ENCODE results near the gene TMEM156. TPM values are rescaled to one million over a fixed set of nuclear protein-coding genes. Genes with fewer than 3 reads are reported as not detected.
A peak's percentile ranks its signal among the peaks of the same experiment; 100 is the strongest.
"Not testable (repeated sequence)": the region's sequence is repeated elsewhere in the genome, so short reads cannot be mapped to it uniquely, and the experiment has no call there.

The TMEM156 gene
- total and polyA plus RNA-seq, 3 experiments from 2014 or later = 6.7 to 24.3 (median 7.3) TPM

DNA sequence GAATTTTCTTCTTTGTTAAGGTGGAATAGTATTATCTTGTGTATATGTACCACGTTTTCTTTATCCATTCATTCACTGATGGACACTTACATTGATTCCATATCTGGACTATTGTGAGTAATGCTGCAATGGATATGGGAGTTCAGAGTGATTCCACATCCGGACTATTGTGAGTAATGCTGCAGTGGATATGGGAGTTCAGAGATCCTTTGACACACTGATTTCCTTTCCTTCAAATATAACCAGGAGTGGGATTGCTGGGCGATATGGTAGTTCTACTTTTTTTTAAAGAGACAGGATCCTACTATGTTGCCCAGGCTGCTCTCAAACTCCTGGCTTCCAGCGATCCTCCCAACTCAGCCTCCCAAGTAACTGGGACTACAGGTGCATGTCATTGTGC is 12.1 kb downstream of the TMEM156 start:
- ChIA-PET CTCF (no interaction called here), POLR2A (no interaction called here)
- peaks cover 3 to 14% (median 8%) of the 10 kb centered on the region in 5 donors for H3K9me3 Mint-ChIP-seq
- Histone ChIP-seq H3K4me3 (ENCODE audit: low read length) (no peak overlapping the region), H3K4me1 (ENCODE audit: insufficient read depth, low read length) (no peaks in the 10 kb centered on the region), H3K9me3 (ENCODE audit: low read length) (no peaks in the 10 kb centered on the region), H3K27ac (ENCODE audit: low read depth, low read length) (no peak overlapping the region), H3K36me3 (ENCODE audit: insufficient read depth, low read length) (no peaks in the 10 kb centered on the region), H3K27me3 (ENCODE audit: insufficient read depth, low read length, poor library complexity, severe bottlenecking) (no peaks in the 10 kb centered on the region)
- H3K4me1 Mint-ChIP-seq = peaks cover 12 to 36% (median 14%) of the 10 kb centered on the region in 3 donors
- H3K27me3 Mint-ChIP-seq = no peaks in the 10 kb centered on the region
- H3K4me3 Mint-ChIP-seq = no peak overlapping the region
- H3K36me3 Mint-ChIP-seq = peaks cover 17 to 49% (median 32%) of the 10 kb centered on the region in 3 donors
- DNase-seq = no peak
- H3K27ac Mint-ChIP-seq = no peak overlapping the region

GRCh38 chr4:39014028-39014427 is 18.2 kb downstream of the TMEM156 start:
- ChIA-PET POLR2A (no interaction called here), CTCF (no interaction called here)
- H3K9me3 ChIP-seq (ENCODE audit: low read length) = no peaks in the 10 kb centered on the region
- no peaks in the 10 kb centered on the region for H3K27me3 ChIP-seq (ENCODE audit: insufficient read depth, low read length, poor library complexity, severe bottlenecking)
- no peaks in the 10 kb centered on the region for H3K27me3 Mint-ChIP-seq
- H3K4me3 ChIP-seq (ENCODE audit: low read length) = no peak overlapping the region
- peak overlapping the region in 1 of 8 donors; percentile 11 for H3K27ac Mint-ChIP-seq
- DNase-seq = no peak
- H3K4me3 Mint-ChIP-seq = no peak overlapping the region
- H3K36me3 ChIP-seq (ENCODE audit: insufficient read depth, low read length) = no peaks in the 10 kb centered on the region
- no peaks in the 10 kb centered on the region for H3K4me1 ChIP-seq (ENCODE audit: insufficient read depth, low read length)
- H3K27ac ChIP-seq (ENCODE audit: low read depth, low read length) = no peak overlapping the region
- H3K36me3 Mint-ChIP-seq = peaks cover 17 to 52% (median 29%) of the 10 kb centered on the region in 3 donors
- peaks cover 3 to 24% (median 12%) of the 10 kb centered on the region in 5 donors for H3K9me3 Mint-ChIP-seq
- peaks cover 29 to 41% (median 31%) of the 10 kb centered on the region in 3 donors for H3K4me1 Mint-ChIP-seq

DNA sequence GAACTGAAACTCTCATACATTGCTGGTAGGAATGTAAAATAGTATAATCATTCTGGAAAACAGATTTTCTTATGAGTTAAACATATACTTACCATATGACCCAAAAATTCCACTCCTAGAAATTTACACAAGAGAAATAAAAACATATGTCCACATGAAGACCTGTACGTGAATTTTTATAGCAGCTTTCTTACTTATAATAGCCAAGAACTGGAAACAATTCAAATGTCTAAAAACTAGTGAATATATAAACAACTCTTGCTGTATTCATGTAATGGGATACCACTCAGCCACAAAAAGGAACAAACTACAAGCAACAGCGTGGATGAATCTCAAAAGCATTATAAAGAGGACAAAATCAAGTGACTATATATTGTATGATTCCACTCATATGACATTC is 27.5 kb downstream of the TMEM156 start:
- Histone ChIP-seq H3K27ac (ENCODE audit: low read depth, low read length) (no peak overlapping the region), H3K4me3 (ENCODE audit: low read length) (no peak overlapping the region), H3K36me3 (ENCODE audit: insufficient read depth, low read length) (no peaks in the 10 kb centered on the region), H3K4me1 (ENCODE audit: insufficient read depth, low read length) (no peaks in the 10 kb centered on the region), H3K27me3 (ENCODE audit: insufficient read depth, low read length, poor library complexity, severe bottlenecking) (no peaks in the 10 kb centered on the region), H3K9me3 (ENCODE audit: low read length) (no peaks in the 10 kb centered on the region)
- Mint-ChIP-seq H3K4me1 (peaks cover 24 to 31% (median 27%) of the 10 kb centered on the region in 3 donors), H3K27ac (peak overlapping the region in 1 of 8 donors; percentile 79), H3K36me3 (peaks cover 4 to 16% (median 16%) of the 10 kb centered on the region in 3 donors), H3K4me3 (no peak overlapping the region), H3K27me3 (no peaks in the 10 kb centered on the region), H3K9me3 (peaks cover 2 to 4% (median 2%) of the 10 kb centered on the region in 5 donors)
- ChIA-PET POLR2A (no interaction called here), CTCF (no interaction called here)
- DNase-seq = no peak

DNA sequence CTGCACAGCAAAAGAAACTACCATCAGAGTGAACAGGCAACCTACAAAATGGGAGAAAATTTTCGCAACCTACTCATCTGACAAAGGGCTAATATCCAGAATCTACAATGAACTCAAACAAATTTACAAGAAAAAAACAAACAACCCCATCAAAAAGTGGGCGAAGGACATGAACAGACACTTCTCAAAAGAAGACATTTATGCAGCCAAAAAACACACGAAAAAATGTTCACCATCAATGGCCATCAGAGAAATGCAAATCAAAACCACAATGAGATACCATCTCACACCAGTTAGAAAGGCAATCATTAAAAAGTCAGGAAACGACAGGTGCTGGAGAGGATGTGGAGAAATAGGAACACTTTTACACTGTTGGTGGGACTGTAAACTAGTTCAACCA is 30.2 kb downstream of the TMEM156 start:
- H3K27me3 Mint-ChIP-seq; H3K4me3 Mint-ChIP-seq; H3K4me3 ChIP-seq (ENCODE audit: low read length); H3K27ac Mint-ChIP-seq; DNase-seq; H3K36me3 ChIP-seq (ENCODE audit: insufficient read depth, low read length); H3K27ac ChIP-seq (ENCODE audit: low read depth, low read length); H3K4me1 ChIP-seq (ENCODE audit: insufficient read depth, low read length); H3K27me3 ChIP-seq (ENCODE audit: insufficient read depth, low read length, poor library complexity, severe bottlenecking); H3K9me3 ChIP-seq (ENCODE audit: low read length); H3K9me3 Mint-ChIP-seq; CTCF ChIA-PET; POLR2A ChIA-PET: not testable (repeated sequence)
- Mint-ChIP-seq H3K4me1 (peaks cover 9 to 17% (median 12%) of the 10 kb centered on the region in 3 donors), H3K36me3 (peaks cover 14 to 33% (median 29%) of the 10 kb centered on the region in 3 donors)

GRCh38 chr4:38995660-38996005 is 36.6 kb downstream of the TMEM156 start:
- H3K9me3 ChIP-seq (ENCODE audit: low read length) = peaks cover 5% of the 10 kb centered on the region
- H3K4me3 Mint-ChIP-seq = no peak overlapping the region
- no peak overlapping the region for H3K4me3 ChIP-seq (ENCODE audit: low read length)
- DNase-seq = no peak
- peaks cover 0 to 8% (median 5%) of the 10 kb centered on the region in 5 donors for H3K9me3 Mint-ChIP-seq
- POLR2A ChIA-PET = no interaction called here
- H3K27ac ChIP-seq (ENCODE audit: low read depth, low read length) = no peak overlapping the region
- H3K36me3 Mint-ChIP-seq = peaks cover 18 to 64% (median 32%) of the 10 kb centered on the region in 3 donors
- H3K27me3 ChIP-seq (ENCODE audit: insufficient read depth, low read length, poor library complexity, severe bottlenecking) = no peaks in the 10 kb centered on the region
- H3K27ac Mint-ChIP-seq = no peak overlapping the region
- no peaks in the 10 kb centered on the region for H3K4me1 Mint-ChIP-seq
- H3K4me1 ChIP-seq (ENCODE audit: insufficient read depth, low read length) = no peaks in the 10 kb centered on the region
- CTCF ChIA-PET = no interaction called here
- H3K36me3 ChIP-seq (ENCODE audit: insufficient read depth, low read length) = no peaks in the 10 kb centered on the region
- no peaks in the 10 kb centered on the region for H3K27me3 Mint-ChIP-seq

DNA sequence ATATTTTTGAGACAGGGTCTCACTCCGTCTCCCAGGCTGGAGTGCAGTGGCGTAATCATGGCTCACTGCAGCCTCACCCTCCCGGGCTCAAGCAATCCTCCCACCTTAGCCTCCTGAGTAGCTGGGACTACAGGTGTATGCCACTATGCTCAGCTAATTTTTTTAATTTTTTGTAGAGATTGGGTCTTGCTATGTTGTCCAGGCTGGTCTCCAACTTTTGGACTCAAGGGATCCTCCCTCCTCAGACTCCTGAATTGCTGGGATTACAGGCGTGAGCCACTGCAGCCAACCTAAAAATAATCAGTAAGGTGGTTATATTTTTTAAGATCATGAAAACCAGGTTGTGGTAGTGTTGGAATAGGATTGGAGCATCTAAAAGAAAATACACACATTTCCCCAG is 38.1 kb downstream of the TMEM156 start:
- no peaks in the 10 kb centered on the region for H3K36me3 ChIP-seq (ENCODE audit: insufficient read depth, low read length)
- no peak overlapping the region for H3K4me3 Mint-ChIP-seq
- peaks cover 14 to 61% (median 21%) of the 10 kb centered on the region in 3 donors for H3K36me3 Mint-ChIP-seq

GRCh38 chr4:38993683-38994082 is 38.5 kb downstream of the TMEM156 start:
- Histone ChIP-seq H3K27me3 (ENCODE audit: insufficient read depth, low read length, poor library complexity, severe bottlenecking) (no peaks in the 10 kb centered on the region), H3K36me3 (ENCODE audit: insufficient read depth, low read length) (no peaks in the 10 kb centered on the region), H3K9me3 (ENCODE audit: low read length) (no peaks in the 10 kb centered on the region), H3K27ac (ENCODE audit: low read depth, low read length) (no peak overlapping the region), H3K4me1 (ENCODE audit: insufficient read depth, low read length) (no peaks in the 10 kb centered on the region), H3K4me3 (ENCODE audit: low read length) (no peak overlapping the region)
- Mint-ChIP-seq H3K27me3 (no peaks in the 10 kb centered on the region), H3K4me3 (no peak overlapping the region), H3K9me3 (no peaks in the 10 kb centered on the region), H3K27ac (peak overlapping the region in 2 of 8 donors; percentile 14 to 25), H3K4me1 (no peaks in the 10 kb centered on the region), H3K36me3 (peaks cover 18 to 63% (median 19%) of the 10 kb centered on the region in 3 donors)
- DNase-seq = no peak
- ChIA-PET CTCF (interaction anchor here (1.0 to 1.2 kb wide), 2 partner anchors 9 to 35 kb away, joined by 3 read pairs; no protein-coding TSS in a partner anchor), POLR2A (interaction anchor here (0.5 kb wide), 1 partner anchor 643 kb away, joined by 5 read pairs; no protein-coding TSS in a partner anchor)

More for the DNA sequence above, 38.1 kb downstream of the TMEM156 start:
- Mint-ChIP-seq H3K27me3 (no peaks in the 10 kb centered on the region), H3K9me3 (no peaks in the 10 kb centered on the region), H3K27ac (no peak overlapping the region), H3K4me1 (no peaks in the 10 kb centered on the region)
- Histone ChIP-seq H3K27me3 (ENCODE audit: insufficient read depth, low read length, poor library complexity, severe bottlenecking) (no peaks in the 10 kb centered on the region), H3K4me1 (ENCODE audit: insufficient read depth, low read length) (no peaks in the 10 kb centered on the region), H3K4me3 (ENCODE audit: low read length) (no peak overlapping the region), H3K27ac (ENCODE audit: low read depth, low read length) (no peak overlapping the region), H3K9me3 (ENCODE audit: low read length) (peaks cover under 1% of the 10 kb centered on the region)
- CTCF ChIA-PET = interaction anchor here (1.0 to 1.2 kb wide), 2 partner anchors 9 to 36 kb away, joined by 3 read pairs; no protein-coding TSS in a partner anchor
- POLR2A ChIA-PET = no interaction called here
- DNase-seq = no peak

GRCh38 chr4:38990241-38990640 is 42.0 kb downstream of the TMEM156 start:
- no peaks in the 10 kb centered on the region for H3K9me3 Mint-ChIP-seq
- no peak overlapping the region for H3K27ac ChIP-seq (ENCODE audit: low read depth, low read length)
- POLR2A ChIA-PET = no interaction called here

More at GRCh38 chr4:38990241-38990640, 42.0 kb downstream of the TMEM156 start:
- Mint-ChIP-seq H3K27me3 (no peaks in the 10 kb centered on the region), H3K4me3 (no peak overlapping the region), H3K36me3 (peaks cover 15 to 63% (median 20%) of the 10 kb centered on the region in 3 donors), H3K4me1 (peaks cover 0 to 19% (median 11%) of the 10 kb centered on the region in 3 donors), H3K27ac (peak overlapping the region in 1 of 8 donors; percentile 95)
- CTCF ChIA-PET = no interaction called here
- Histone ChIP-seq H3K4me1 (ENCODE audit: insufficient read depth, low read length) (peaks cover 3% of the 10 kb centered on the region), H3K36me3 (ENCODE audit: insufficient read depth, low read length) (peaks cover 6% of the 10 kb centered on the region), H3K4me3 (ENCODE audit: low read length) (no peak overlapping the region), H3K27me3 (ENCODE audit: insufficient read depth, low read length, poor library complexity, severe bottlenecking) (no peaks in the 10 kb centered on the region), H3K9me3 (ENCODE audit: low read length) (no peaks in the 10 kb centered on the region)
- no peak for DNase-seq

Data from CD8-positive, alpha-beta memory T cell (primary cell).